OCI-LY7 (cell line): ENCODE measurements around the gene ASB8.

Experiments used
- EZH2phosphoT487 ChIP-seq: fragments of 200-600 bp; sonication (generic); IDR thresholded peaks from 2 replicates; pipeline ENCODE4 v1.6.1; 2018; ENCODE audit warnings: low read depth, borderline replicate concordance, mild to moderate bottlenecking, mixed run types, antibody characterized with exemption, low read length, moderate library complexity, mixed read lengths
- TF ChIP-seq, protein P1 (sequence below): fragments of 200-600 bp; sonication (generic); conservative IDR thresholded peaks from 2 replicates; pipeline ENCODE4 v1.5.1; 2014; ENCODE audit warnings: mild to moderate bottlenecking, antibody characterized with exemption, low read length, moderate library complexity, mixed read lengths

DNA sequence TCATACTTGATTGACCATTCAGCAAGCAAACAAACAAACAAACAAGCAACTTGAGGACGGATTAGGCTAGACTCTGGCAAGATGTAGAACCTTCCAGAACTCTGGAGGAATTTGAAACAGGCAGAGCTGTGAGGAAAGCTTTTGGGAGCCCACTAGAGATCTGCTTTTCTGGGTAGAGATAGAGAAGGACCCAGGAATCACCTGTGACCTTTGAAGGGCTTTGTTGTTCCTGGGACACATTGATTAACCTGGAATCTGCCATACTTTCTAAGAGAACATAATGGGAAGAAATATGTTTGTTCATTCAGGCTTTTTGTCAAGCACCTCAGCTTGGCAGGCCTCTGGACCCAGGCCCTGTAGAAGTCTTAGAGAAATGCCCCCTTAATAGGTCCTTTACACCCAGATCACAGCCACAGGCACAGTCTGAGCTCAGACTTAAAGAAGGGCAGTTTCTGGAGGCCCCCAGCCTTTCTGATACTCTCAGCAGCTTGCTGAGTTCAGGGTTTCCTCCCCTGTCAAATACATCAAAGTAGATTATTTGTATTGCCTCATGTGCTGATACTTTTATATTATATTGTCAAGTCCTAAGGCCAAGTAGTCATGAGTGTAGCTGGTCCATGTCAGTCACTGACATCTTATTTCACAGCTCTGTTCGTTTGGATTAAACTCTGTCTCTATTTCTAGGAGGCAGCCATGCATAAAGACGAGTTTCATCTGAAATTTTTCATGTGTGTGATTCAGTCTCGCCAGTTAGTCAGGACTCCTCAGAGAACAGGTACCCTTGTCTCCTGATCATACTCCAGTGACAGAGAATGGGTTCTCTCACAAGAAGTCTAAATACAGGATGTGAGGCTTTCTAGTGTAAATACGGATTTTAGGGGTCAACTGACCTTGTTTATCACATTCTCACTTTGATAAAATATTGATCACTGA is 50.4 kb downstream of the ASB8 start:
- TF ChIP-seq, protein P1, sequence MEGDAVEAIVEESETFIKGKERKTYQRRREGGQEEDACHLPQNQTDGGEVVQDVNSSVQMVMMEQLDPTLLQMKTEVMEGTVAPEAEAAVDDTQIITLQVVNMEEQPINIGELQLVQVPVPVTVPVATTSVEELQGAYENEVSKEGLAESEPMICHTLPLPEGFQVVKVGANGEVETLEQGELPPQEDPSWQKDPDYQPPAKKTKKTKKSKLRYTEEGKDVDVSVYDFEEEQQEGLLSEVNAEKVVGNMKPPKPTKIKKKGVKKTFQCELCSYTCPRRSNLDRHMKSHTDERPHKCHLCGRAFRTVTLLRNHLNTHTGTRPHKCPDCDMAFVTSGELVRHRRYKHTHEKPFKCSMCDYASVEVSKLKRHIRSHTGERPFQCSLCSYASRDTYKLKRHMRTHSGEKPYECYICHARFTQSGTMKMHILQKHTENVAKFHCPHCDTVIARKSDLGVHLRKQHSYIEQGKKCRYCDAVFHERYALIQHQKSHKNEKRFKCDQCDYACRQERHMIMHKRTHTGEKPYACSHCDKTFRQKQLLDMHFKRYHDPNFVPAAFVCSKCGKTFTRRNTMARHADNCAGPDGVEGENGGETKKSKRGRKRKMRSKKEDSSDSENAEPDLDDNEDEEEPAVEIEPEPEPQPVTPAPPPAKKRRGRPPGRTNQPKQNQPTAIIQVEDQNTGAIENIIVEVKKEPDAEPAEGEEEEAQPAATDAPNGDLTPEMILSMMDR = no peak
- no peak for TF ChIP-seq EZH2phosphoT487
